ENCODE measurements around the gene JAG2. TPM values are rescaled to one million over a fixed set of nuclear protein-coding genes. Genes with fewer than 3 reads are reported as not detected.
A peak's percentile ranks its signal among the peaks of the same experiment; 100 is the strongest.

The JAG2 gene
- total RNA-seq, 1 donor: 0.86 TPM

DNA sequence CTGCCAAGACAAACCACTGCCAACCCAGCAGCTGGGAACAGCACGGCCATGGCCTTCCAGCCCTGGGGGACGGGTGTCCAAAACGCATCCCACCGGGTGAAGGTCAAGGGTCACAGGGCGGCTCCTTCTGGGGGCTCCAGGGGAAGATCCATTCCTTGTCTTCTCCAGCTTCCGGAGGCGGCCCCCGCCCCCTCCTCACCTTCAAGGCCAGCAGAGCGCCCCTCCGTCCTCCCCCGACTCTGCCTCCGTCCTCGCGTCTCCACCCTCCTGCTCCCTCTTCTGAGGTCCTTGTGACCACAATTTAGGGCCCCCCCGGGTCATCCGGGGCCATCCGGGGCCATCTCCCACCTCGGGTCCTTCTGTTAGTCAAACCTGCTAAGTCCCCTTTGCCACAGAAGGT lies 16.4 kb upstream of the JAG2 start:
- no peak for DNase-seq (ENCODE audit: low read depth)
- H3K4me3 ChIP-seq (ENCODE audit: low read depth, low read length): no peak overlapping the region
- TF ChIP-seq, protein P1, sequence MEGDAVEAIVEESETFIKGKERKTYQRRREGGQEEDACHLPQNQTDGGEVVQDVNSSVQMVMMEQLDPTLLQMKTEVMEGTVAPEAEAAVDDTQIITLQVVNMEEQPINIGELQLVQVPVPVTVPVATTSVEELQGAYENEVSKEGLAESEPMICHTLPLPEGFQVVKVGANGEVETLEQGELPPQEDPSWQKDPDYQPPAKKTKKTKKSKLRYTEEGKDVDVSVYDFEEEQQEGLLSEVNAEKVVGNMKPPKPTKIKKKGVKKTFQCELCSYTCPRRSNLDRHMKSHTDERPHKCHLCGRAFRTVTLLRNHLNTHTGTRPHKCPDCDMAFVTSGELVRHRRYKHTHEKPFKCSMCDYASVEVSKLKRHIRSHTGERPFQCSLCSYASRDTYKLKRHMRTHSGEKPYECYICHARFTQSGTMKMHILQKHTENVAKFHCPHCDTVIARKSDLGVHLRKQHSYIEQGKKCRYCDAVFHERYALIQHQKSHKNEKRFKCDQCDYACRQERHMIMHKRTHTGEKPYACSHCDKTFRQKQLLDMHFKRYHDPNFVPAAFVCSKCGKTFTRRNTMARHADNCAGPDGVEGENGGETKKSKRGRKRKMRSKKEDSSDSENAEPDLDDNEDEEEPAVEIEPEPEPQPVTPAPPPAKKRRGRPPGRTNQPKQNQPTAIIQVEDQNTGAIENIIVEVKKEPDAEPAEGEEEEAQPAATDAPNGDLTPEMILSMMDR (IDR thresholded peaks at IDR 0.05; ENCODE audit: insufficient read depth, low read depth, low read length): no peak

DNA sequence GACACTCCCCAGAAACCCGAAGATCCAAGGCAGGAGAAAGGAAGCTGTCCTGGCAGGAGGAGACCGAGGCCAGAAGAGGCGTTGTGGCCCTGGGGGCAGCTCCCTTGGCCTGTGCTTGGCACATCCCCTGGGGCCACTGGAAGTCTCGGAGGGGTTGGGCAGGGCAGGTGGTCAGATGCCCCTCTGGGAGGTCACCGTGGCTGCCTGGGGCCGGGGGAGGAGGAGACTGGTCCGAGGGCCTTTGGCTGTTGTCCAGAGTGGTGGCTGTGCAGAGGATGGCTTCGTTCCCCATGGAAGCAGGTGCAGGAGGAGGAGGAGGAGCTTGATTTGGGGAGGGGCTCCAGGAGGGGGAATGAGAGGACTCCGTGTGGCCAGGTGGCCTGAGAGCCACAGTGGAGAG lies 15.9 kb upstream of the JAG2 start:
- TF ChIP-seq, protein P1 (IDR thresholded peaks at IDR 0.05; ENCODE audit: insufficient read depth, low read depth, low read length): no peak
- H3K4me3 ChIP-seq (ENCODE audit: low read depth, low read length): no peak overlapping the region
- DNase-seq (ENCODE audit: low read depth): no peak

DNA sequence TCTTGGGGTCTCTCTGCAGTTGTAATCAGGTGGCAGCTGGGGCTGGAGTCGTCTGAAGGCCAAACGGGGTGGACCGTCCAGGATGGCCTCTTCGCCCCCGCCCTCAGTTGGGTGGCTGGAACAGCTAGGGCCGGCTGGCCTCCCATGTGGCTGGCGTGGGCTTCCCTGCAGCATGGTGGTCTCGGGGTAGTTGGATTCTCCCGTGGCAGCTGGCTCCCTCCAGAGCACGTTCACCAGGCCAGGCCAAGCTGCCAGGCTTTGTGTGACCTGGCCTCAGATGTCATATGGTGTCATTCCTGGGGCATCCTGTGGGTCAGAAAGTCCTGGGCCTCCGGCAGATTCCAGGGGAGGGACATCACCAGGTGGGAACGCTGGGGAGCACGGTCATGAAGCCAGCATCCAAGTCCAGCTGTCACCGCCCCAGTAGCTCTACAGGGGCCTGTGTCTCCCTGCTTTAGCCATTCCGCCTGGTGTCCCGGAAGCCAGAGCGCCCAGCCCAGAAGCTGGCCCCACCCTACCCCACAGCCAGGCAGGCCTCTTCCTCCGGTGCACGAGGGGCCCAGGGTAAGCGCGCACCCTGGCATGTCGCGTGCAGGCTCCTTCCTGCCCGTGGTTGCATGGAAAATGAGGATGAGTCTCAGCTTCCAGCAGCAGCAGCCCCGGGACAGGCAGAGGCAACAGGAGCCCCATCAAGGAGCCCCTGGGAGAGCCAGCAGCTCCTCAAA lies 13.9 kb upstream of the JAG2 start:
- no peak overlapping the region for H3K4me3 ChIP-seq (ENCODE audit: low read depth, low read length)
- DNase-seq (ENCODE audit: low read depth): no peak
- TF ChIP-seq, protein P1 (IDR thresholded peaks at IDR 0.05; ENCODE audit: insufficient read depth, low read depth, low read length): no peak

DNA sequence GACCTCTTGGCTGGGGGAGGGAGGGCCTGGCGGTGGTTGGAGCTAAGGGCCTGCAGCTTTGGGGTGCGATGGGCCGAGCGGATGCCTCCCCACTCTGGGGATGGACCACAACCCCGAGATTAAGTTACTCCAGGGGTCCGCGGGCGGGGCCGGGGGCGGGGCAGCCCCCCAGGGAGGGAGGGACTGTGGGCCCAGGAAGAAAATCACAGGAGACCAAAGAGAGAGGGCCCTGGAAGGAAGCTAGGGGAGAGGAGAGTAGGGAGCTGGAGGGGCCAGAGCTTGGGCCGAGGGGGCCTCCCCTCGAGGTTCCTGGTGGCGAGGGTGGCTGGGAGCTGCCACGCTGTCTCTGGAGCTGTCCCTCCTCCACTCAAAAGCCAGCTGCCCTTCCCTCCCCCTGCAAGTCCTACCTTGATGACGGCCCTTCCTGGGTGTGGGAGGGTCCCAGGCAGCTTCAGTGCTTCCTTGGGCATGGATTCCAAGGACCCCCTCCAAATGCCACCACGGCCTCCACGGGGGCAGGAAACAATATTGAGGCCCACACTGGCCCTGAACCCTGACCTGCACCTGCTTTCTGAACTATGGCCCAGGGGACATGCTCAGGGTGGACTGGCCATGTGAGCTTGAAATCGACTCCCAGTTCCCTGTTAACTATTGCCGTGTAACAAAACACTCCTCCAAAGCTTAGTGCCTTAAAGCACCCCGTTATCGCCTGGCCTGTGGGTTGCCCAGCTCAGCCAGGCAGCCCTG lies 13.1 kb upstream of the JAG2 start:
- peak overlapping the region; percentile 35 for H3K4me3 ChIP-seq (ENCODE audit: low read depth, low read length)
- TF ChIP-seq, protein P1 (IDR thresholded peaks at IDR 0.05; ENCODE audit: insufficient read depth, low read depth, low read length): no peak
- DNase-seq (ENCODE audit: low read depth): no peak

DNA sequence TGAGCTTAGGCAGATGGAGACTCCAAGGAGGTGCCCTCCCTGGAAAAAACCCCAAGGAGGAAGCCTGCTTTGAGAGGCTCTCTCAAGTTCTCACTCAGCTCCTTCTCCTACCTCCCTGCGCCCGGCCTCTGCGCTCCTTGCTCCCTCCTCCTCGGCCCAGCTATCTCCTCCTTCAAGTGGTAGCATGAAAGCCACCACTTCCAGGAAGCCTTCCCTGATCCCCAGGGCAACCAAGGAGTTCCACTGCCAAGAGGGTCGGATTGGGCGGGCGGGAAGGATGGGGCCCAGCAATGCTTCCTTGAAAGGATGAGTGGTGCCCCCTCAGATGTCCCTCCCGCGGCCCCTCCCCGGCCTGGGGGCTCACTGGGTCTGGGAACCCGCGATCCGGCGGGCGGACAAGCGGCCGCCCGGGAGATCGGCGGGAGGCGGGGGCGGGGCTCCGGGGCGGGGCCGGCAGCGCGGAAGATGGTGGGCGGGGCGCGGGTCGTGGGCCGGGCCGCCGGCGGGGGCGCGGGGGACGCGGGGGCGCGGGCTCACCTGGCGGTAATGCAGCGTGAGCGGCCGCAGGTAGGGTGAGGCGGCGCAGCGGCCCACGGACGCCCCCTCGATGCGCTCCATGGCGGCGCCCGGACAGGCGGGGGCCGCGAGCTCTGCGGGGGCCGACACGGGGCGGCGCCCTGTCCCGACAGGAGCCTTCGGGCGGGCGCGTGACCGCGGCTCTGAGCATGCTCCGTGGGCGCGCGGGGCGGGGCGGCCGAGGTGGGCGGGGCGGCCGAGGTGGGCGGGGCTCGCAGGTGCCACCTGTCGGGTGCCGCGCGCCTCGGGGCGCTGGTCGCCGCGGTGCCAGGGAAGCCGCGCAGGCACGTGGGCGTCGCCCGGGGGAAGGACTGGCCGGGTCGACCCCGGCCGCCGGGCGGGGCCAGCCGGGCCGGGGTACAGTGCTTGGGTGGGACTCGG lies 12.3 kb upstream of the JAG2 start, which contains the start of gene NUDT14:
NUDT14 (minus strand) TSS at position 721 of the 957 bp plus-strand sequence; CDS start at position 618, 103 bp downstream.
- peak within 1 kb of the TSS; percentile 66 for H3K4me3 ChIP-seq (ENCODE audit: low read depth, low read length)
- DNase-seq (ENCODE audit: low read depth): peak; percentile 40
- TF ChIP-seq, protein P1 (IDR thresholded peaks at IDR 0.05; ENCODE audit: insufficient read depth, low read depth, low read length): no peak

DNA sequence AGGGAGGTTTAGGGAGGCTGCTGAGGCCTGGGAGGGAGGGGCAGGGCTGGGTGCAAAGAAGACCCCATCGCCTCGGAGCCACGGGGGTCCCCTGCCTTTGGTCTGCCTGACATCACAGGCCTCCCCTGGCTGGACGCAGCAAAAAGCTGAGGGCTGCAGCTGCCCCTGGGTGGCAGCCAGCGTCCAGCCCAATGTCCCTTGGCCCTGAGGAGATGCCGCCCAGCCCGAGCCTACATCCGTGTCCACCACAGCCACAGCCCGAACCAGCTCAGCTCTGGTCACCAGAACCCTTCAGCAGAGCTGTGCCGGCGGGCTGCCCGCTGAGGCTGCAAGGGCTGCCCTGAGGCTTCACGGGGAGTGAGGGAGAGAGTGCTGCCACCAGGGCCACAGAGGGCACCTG lies 10.6 kb upstream of the JAG2 start:
- TF ChIP-seq, protein P1 (IDR thresholded peaks at IDR 0.05; ENCODE audit: insufficient read depth, low read depth, low read length): no peak
- H3K4me3 ChIP-seq (ENCODE audit: low read depth, low read length): no peak overlapping the region
- DNase-seq (ENCODE audit: low read depth): no peak

Measured in fibroblast of villous mesenchyme (primary cell).